Activated T-cell treated with anti-CD3 and anti-CD28 coated beads, Interleukin-2, amount 50 U/mL, for 24 hours (primary cell): ENCODE measurements around the gene SNRPB2.

ENCODE experiments used
- DNase-seq: peaks from one replicate; pipeline ENCODE4 v3.0.0-alpha.2; 2020
- H3K27ac Mint-ChIP-seq: 2 replicates; pipeline ENCODE4 v1.8.0; 2020; ENCODE audit warnings: mild to moderate bottlenecking, mixed read lengths
- H3K27me3 Mint-ChIP-seq: 2 replicates; pipeline ENCODE4 v1.8.0; 2020; ENCODE audit warnings: mixed read lengths
- H3K36me3 Mint-ChIP-seq: 2 replicates; pipeline ENCODE4 v1.8.0; 2020; ENCODE audit warnings: low read depth, mixed read lengths
- H3K4me1 Mint-ChIP-seq: 2 replicates; pipeline ENCODE4 v1.8.0; 2020; ENCODE audit warnings: low read depth, mixed read lengths
- H3K4me3 Mint-ChIP-seq: 2 replicates; pipeline ENCODE4 v1.8.0; 2020; ENCODE audit warnings: mild to moderate bottlenecking, moderate library complexity, mixed read lengths
- H3K9me3 Mint-ChIP-seq: 2 replicates; pipeline ENCODE4 v1.8.0; 2020; ENCODE audit warnings: mixed read lengths

The SNRPB2 gene

GRCh38 chr20:16710781-16711180 is 19.0 kb upstream of the SNRPB2 start:
- no peak for DNase-seq
- Mint-ChIP-seq H3K9me3 (no peaks in the 10 kb centered on the region), H3K4me1 (peaks cover 30% of the 10 kb centered on the region), H3K4me3 (no peak overlapping the region), H3K27ac (no peak overlapping the region), H3K27me3 (peaks cover 15% of the 10 kb centered on the region), H3K36me3 (no peaks in the 10 kb centered on the region)

- peaks cover 20% of the 10 kb centered on the region for H3K27me3 Mint-ChIP-seq
- DNase-seq = no peak
- no peaks in the 10 kb centered on the region for H3K36me3 Mint-ChIP-seq
- H3K4me3 Mint-ChIP-seq = no peak overlapping the region
- H3K9me3 Mint-ChIP-seq = no peaks in the 10 kb centered on the region
- H3K4me1 Mint-ChIP-seq = peaks cover 30% of the 10 kb centered on the region
- no peak overlapping the region for H3K27ac Mint-ChIP-seq
Observed at GRCh38 chr20:16711661-16712258, 18.1 kb upstream of the SNRPB2 start.

GRCh38 chr20:16712511-16712947 is 17.3 kb upstream of the SNRPB2 start:
- no peak for DNase-seq
- Mint-ChIP-seq H3K27me3 (peaks cover 21% of the 10 kb centered on the region), H3K4me3 (no peak overlapping the region), H3K9me3 (no peaks in the 10 kb centered on the region), H3K36me3 (no peaks in the 10 kb centered on the region), H3K4me1 (peaks cover 28% of the 10 kb centered on the region), H3K27ac (no peak overlapping the region)

GRCh38 chr20:16713066-16713465 is 16.8 kb upstream of the SNRPB2 start:
- Mint-ChIP-seq H3K4me3 (no peak overlapping the region), H3K4me1 (peaks cover 22% of the 10 kb centered on the region), H3K9me3 (no peaks in the 10 kb centered on the region), H3K27ac (no peak overlapping the region), H3K27me3 (peaks cover 26% of the 10 kb centered on the region), H3K36me3 (no peaks in the 10 kb centered on the region)
- DNase-seq = no peak

GRCh38 chr20:16714242-16714641 is 15.6 kb upstream of the SNRPB2 start:
- H3K4me1 Mint-ChIP-seq = peaks cover 11% of the 10 kb centered on the region
- H3K9me3 Mint-ChIP-seq = no peaks in the 10 kb centered on the region
- no peak overlapping the region for H3K4me3 Mint-ChIP-seq
- H3K27me3 Mint-ChIP-seq = peaks cover 34% of the 10 kb centered on the region
- no peaks in the 10 kb centered on the region for H3K36me3 Mint-ChIP-seq
- no peak overlapping the region for H3K27ac Mint-ChIP-seq
- no peak for DNase-seq

- Mint-ChIP-seq H3K36me3 (no peaks in the 10 kb centered on the region), H3K4me1 (peaks cover 6% of the 10 kb centered on the region), H3K27me3 (peaks cover 34% of the 10 kb centered on the region), H3K9me3 (no peaks in the 10 kb centered on the region), H3K27ac (no peak overlapping the region), H3K4me3 (no peak overlapping the region)
- no peak for DNase-seq
Observed at GRCh38 chr20:16714751-16715150, 15.1 kb upstream of the SNRPB2 start.

- Mint-ChIP-seq H3K4me1 (no peaks in the 10 kb centered on the region), H3K27ac (no peak overlapping the region)
Observed at GRCh38 chr20:16719421-16719820, 10.4 kb upstream of the SNRPB2 start.

GRCh38 chr20:16729080-16729479 is 746 bp upstream of the SNRPB2 start:
- Mint-ChIP-seq H3K27ac (peak overlapping the region; percentile 100), H3K4me3 (peak overlapping the region; percentile 100), H3K27me3 (peaks cover 26% of the 10 kb centered on the region), H3K4me1 (peaks cover 42% of the 10 kb centered on the region), H3K36me3 (peaks cover 50% of the 10 kb centered on the region), H3K9me3 (peaks cover 6% of the 10 kb centered on the region)
- DNase-seq = no peak

More at GRCh38 chr20:16719421-16719820, 10.4 kb upstream of the SNRPB2 start:
- H3K36me3 Mint-ChIP-seq = no peaks in the 10 kb centered on the region
- no peak for DNase-seq
- H3K27me3 Mint-ChIP-seq = peaks cover 61% of the 10 kb centered on the region
- no peaks in the 10 kb centered on the region for H3K9me3 Mint-ChIP-seq
- no peak overlapping the region for H3K4me3 Mint-ChIP-seq

- Mint-ChIP-seq H3K27me3 (peaks cover 6% of the 10 kb centered on the region), H3K36me3 (peaks cover 85% of the 10 kb centered on the region), H3K27ac (peak overlapping the region; percentile 90), H3K4me3 (peak overlapping the region; percentile 39), H3K4me1 (peaks cover 63% of the 10 kb centered on the region), H3K9me3 (peaks cover 6% of the 10 kb centered on the region)
- DNase-seq = no peak
Observed at GRCh38 chr20:16732506-16733152, 2.8 kb downstream of the SNRPB2 start.

GRCh38 chr20:16740365-16741072 is 10.7 kb downstream of the SNRPB2 start:
- Mint-ChIP-seq H3K27ac (no peak overlapping the region), H3K27me3 (no peaks in the 10 kb centered on the region)

GRCh38 chr20:16744178-16744807 is 14.5 kb downstream of the SNRPB2 start:
- no peaks in the 10 kb centered on the region for H3K4me1 Mint-ChIP-seq
- no peak overlapping the region for H3K4me3 Mint-ChIP-seq
- no peak for DNase-seq
- H3K27me3 Mint-ChIP-seq = no peaks in the 10 kb centered on the region
- H3K36me3 Mint-ChIP-seq = peaks cover 39% of the 10 kb centered on the region
- H3K9me3 Mint-ChIP-seq = no peaks in the 10 kb centered on the region
- no peak overlapping the region for H3K27ac Mint-ChIP-seq

More at GRCh38 chr20:16740365-16741072, 10.7 kb downstream of the SNRPB2 start:
- Mint-ChIP-seq H3K9me3 (no peaks in the 10 kb centered on the region), H3K36me3 (peaks cover 73% of the 10 kb centered on the region), H3K4me1 (peaks cover 7% of the 10 kb centered on the region), H3K4me3 (no peak overlapping the region)
- no peak for DNase-seq

GRCh38 chr20:16745204-16745603 is 15.4 kb downstream of the SNRPB2 start:
- Mint-ChIP-seq H3K9me3 (no peaks in the 10 kb centered on the region), H3K27me3 (no peaks in the 10 kb centered on the region), H3K27ac (no peak overlapping the region), H3K4me3 (no peak overlapping the region), H3K36me3 (peaks cover 30% of the 10 kb centered on the region), H3K4me1 (no peaks in the 10 kb centered on the region)
- no peak for DNase-seq

GRCh38 chr20:16747291-16747811 is 17.5 kb downstream of the SNRPB2 start:
- Mint-ChIP-seq H3K27me3 (no peaks in the 10 kb centered on the region), H3K36me3 (peaks cover 8% of the 10 kb centered on the region), H3K4me3 (no peak overlapping the region), H3K27ac (no peak overlapping the region), H3K4me1 (peaks cover 4% of the 10 kb centered on the region), H3K9me3 (no peaks in the 10 kb centered on the region)
- no peak for DNase-seq

- Mint-ChIP-seq H3K36me3 (no peaks in the 10 kb centered on the region), H3K4me1 (peaks cover 4% of the 10 kb centered on the region), H3K27ac (no peak within 1 kb of the TSS), H3K27me3 (no peaks in the 10 kb centered on the region), H3K4me3 (no peak within 1 kb of the TSS), H3K9me3 (no peaks in the 10 kb centered on the region)
- DNase-seq = no peak
Observed at GRCh38 chr20:16748308-16748900, 18.6 kb downstream of the SNRPB2 start, which contains the start of gene OTOR. Gene OTOR (plus strand): TSS chr20:16748358. CDS start chr20:16748402, 44 bp downstream.
